Sigmoid colon (tissue), 4 donors: ENCODE data around the gene SETD1B.

Source experiments
- EP300 ChIP-seq, 4 donors: sonication (generic); formaldehyde crosslinking; IDR thresholded peaks; one replicate each; pipeline ENCODE4 v1.6.1; 2017; ENCODE audit warnings: antibody characterized with exemption in 4 of 4
- POLR2A ChIP-seq, 2 donors: fragments of 450-650 bp; IDR thresholded peaks; one replicate each; pipeline ENCODE4 v1.6.1; 2016; ENCODE audit warnings: antibody characterized with exemption in 2 of 2, mild to moderate bottlenecking in 2 of 2, moderate library complexity in 2 of 2
- TF ChIP-seq, protein P1 (sequence below), 4 experiments: fragments of 450-650 bp in 3 of 4; fragments of 200-600 bp in 1 of 4; IDR thresholded peaks; one replicate each; pipeline ENCODE4 v1.5.1; 2016 to 2019; ENCODE audit warnings: antibody characterized with exemption in 4 of 4, mild to moderate bottlenecking in 3 of 4, moderate library complexity in 2 of 4

DNA sequence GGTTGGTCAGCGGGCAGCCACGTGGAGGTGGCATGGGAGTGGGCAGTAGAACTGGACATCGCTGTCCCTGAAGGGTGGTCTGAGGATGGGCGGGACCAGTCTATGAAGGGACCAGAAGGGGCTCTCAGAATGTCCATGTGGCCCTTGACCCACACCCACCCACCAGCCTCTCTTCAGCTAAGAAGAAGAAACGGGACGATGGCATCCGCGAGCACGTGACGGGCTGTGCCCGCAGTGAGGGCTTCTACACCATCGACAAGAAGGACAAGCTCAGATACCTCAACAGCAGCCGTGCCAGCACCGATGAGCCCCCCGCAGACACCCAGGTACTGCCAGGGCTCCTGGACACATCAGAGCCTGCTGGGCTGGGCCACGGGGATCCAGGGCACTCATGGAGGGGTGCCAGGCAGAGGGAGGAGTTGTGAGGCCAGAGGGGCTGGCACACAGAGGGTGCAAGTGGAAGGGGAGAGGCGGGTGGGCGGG is 21.3 kb downstream of the SETD1B start:
- TF ChIP-seq, protein P1, sequence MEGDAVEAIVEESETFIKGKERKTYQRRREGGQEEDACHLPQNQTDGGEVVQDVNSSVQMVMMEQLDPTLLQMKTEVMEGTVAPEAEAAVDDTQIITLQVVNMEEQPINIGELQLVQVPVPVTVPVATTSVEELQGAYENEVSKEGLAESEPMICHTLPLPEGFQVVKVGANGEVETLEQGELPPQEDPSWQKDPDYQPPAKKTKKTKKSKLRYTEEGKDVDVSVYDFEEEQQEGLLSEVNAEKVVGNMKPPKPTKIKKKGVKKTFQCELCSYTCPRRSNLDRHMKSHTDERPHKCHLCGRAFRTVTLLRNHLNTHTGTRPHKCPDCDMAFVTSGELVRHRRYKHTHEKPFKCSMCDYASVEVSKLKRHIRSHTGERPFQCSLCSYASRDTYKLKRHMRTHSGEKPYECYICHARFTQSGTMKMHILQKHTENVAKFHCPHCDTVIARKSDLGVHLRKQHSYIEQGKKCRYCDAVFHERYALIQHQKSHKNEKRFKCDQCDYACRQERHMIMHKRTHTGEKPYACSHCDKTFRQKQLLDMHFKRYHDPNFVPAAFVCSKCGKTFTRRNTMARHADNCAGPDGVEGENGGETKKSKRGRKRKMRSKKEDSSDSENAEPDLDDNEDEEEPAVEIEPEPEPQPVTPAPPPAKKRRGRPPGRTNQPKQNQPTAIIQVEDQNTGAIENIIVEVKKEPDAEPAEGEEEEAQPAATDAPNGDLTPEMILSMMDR (IDR thresholded peaks at IDR 0.05), result no peak
- no peak for TF ChIP-seq POLR2A (IDR thresholded peaks at IDR 0.05)
- TF ChIP-seq EP300 (IDR thresholded peaks at IDR 0.05), result no peak
